GM18868 (cell line): ENCODE results near the gene TRAPPC2.
"Not testable (repeated sequence)": the region's sequence is repeated elsewhere in the genome, so short reads cannot be mapped to it uniquely, and the experiment has no call there.

ENCODE experiments used
- ATAC-seq: cut with Tn5 transposase; IDR thresholded peaks from one replicate; pipeline ENCODE4 v1.9.1; 2021; ENCODE audit warnings: mild to moderate bottlenecking, moderate library complexity; ENCODE audit not compliant: unreplicated experiment

Gene TRAPPC2

GRCh38 chrX:13673016-13673415 is 61.4 kb downstream of the TRAPPC2 start:
- ATAC-seq = no peak

- ATAC-seq = peak; percentile 40
These were observed 64.2 kb downstream of the TRAPPC2 start for GRCh38 chrX:13670197-13670596.

DNA sequence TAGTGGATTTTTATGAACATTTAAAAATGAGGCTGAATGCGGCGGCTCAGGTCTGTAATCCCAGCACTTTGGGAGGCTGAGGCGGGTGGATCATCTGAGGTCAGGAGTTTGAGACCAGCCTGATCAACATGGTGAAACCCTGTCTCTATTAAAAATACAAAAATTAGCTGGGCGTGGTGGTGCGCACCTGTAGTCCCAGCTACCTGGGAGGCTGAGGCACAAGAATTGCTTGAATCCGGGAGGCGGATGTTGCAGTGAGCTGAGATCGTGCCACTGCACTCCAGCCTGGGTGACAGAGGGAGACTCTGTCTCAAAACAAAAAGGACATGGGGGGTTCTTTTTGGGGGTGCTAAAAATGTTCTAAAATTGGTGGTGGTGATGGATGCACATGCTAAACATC is 64.7 kb downstream of the TRAPPC2 start:
- not testable (repeated sequence) for ATAC-seq

DNA sequence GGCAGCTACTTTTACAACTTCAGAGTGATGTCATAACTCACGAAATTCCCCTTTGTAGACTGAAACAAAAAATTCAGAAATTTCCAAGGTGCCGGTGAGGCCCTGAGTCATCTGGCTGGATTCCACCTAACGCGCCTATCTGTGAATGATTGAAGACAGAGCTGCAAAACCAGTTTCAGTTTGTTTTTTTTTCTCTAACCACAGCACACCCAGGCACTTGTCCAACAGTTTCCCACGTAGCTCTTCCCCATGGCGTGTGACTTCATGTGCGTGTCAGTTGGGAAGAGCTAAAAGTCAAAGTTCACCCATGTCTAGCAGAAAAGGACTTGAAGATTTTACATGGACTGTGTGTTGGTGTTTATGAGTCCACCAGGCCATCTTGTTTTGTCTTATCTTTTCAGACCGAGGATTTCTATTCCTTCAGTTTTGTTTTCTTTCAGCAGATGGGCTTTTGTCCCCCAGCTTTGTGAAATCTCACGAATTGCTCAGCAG is 65.1 kb downstream of the TRAPPC2 start:
- ATAC-seq = peak; percentile 74

- ATAC-seq = no peak
These were observed 66.5 kb downstream of the TRAPPC2 start for GRCh38 chrX:13667919-13668318.

DNA sequence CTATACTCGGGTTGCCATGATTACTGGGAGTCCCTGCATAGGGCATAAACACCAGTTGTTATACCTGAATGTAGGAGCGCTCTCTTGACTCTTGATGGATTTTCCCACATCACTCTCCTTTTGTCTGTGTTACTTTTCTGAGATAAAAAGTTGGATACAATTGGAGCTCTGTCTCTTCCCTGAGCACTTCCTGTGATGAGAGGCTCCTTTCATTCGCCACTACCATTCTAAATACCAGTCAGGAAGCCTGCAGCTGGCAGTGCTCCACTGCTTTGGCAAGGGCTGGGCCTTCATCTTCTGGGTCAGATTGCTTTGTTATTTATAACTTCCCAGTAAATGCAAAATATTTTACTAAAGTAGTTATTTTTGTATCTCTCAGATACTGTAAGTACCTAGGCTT is 67.6 kb downstream of the TRAPPC2 start:
- no peak for ATAC-seq

DNA sequence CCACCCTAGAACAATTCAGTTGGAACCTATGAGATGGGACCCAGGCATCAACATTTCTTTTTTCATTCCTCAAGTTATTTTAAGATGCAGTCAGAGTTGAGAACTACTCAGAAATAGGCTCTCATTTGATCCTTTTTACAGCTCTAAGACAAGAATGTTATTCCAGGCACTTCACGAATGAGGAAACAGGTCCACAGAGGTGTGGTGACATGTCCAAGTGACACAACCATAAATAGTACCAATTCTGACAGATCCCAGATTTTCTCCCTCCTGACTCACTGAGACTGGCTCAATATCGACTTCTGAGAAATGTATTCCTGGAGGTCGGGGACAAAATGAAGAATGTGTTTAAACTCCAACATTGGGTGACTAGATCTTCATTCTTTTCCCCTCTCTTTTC is 70.4 kb downstream of the TRAPPC2 start:
- no peak for ATAC-seq

- ATAC-seq = no peak
These were observed 72.0 kb downstream of the TRAPPC2 start for GRCh38 chrX:13662355-13662791.
